ENCODE data around the gene KIFBP. TPM values are rescaled to one million over a fixed set of nuclear protein-coding genes. Genes with fewer than 3 reads are reported as not detected.
A peak's percentile ranks its signal among the peaks of the same experiment; 100 is the strongest.

Gene KIFBP
- total RNA-seq, 5 donors from 2014 or later (not counting 1 experiment from before 2014, with no cell fraction given): 5.9 to 15.2 (median 13.2) TPM

DNA sequence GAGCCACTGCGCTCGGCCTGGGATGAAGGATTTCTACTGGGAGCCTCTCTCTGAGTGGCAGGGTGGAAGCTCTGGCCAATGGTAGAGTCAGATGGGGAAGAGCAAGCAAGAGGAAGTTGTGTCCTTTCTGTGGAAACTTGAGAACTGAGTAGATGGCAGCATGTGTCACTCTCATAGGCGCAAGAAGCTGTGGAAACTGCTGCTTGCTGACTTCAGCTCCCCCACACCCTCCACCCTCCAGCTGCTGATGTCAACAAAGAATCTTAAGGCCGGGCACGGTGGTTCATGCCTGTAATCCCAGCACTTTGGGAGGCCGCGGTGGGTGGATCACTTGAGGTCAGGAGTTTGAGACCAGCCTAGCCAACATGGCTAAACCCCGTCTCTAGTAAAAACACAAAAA lies 59.5 kb downstream of the KIFBP start:
- Mint-ChIP-seq H3K4me3 (no peak overlapping the region), H3K9me3 (no peaks in the 10 kb centered on the region), H3K27ac (peak overlapping the region in 1 of 2 donors; percentile 46), H3K36me3 (no peaks in the 10 kb centered on the region), H3K4me1 (peaks cover 31 to 51% (median 37%) of the 10 kb centered on the region in 3 donors), H3K27me3 (no peaks in the 10 kb centered on the region)
- WGBS (ENCODE audit: insufficient coverage): 44% methylated on average over 6 of the region's 8 CpGs
- ATAC-seq (replicated peaks in 1 of 4) (no peak), DNase-seq (peak in 1 of 35 experiments; percentile 48)
- ChIA-PET POLR2A (no interaction called here), CTCF (interaction anchor here (0.5 to 0.7 kb wide), 3 partner anchors 46 to 618 kb away, joined by 3 to 6 read pairs (median 3); no protein-coding TSS in a partner anchor)
- H3K27ac ChIP-seq (ENCODE audit: low read length): no peak overlapping the region
- H3K27me3 ChIP-seq (replicated peaks in 1 of 2; ENCODE audit: control insufficient read depth in 2 of 2, extremely low read depth in 1 of 2, insufficient read depth in 2 of 2, low read length in 1 of 2): no peaks in the 10 kb centered on the region
- peaks cover 8 to 45% of the 10 kb centered on the region in 2 experiments for H3K4me1 ChIP-seq (ENCODE audit: control insufficient read depth in 1 of 2, extremely low read depth in 1 of 2, insufficient read depth in 2 of 2, low read length in 2 of 2)
- no peaks in the 10 kb centered on the region for H3K9me3 ChIP-seq
- no peak overlapping the region for H3K4me3 ChIP-seq (ENCODE audit: control insufficient read depth in 1 of 2, extremely low read depth in 1 of 2, low read length in 1 of 2)
- no peaks in the 10 kb centered on the region for H3K36me3 ChIP-seq (ENCODE audit: control insufficient read depth in 2 of 2, extremely low read depth in 1 of 2, insufficient read depth in 1 of 2, low read length in 1 of 2)

DNA sequence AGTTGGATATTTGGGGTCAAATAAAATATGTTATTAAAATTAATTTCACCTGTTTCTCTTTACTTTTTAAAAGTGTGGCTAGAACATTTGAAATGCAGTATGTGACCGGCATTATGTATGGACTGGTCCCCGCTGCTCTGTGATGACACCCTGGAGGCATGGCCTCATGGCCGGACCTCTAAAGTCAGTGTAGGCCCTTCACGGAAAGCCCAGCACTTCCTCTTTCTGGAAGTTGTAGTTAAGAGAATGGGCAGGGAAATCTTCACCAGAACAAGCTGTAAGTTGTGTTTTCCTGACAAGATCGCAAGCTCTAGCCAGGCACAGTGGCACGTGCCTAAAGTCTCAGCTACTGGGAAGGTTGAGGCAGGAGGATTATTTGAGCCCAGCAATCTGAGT lies 61.0 kb downstream of the KIFBP start:
- no peaks in the 10 kb centered on the region for H3K27me3 Mint-ChIP-seq
- ChIA-PET CTCF (no interaction called here), POLR2A (interaction anchor here in 1 of 2 donors (1.2 kb wide), 1 partner anchor 16 kb away, joined by 4 read pairs; no protein-coding TSS in a partner anchor)
- H3K4me3 Mint-ChIP-seq: no peak overlapping the region
- ATAC-seq (replicated peaks in 1 of 4) (no peak), DNase-seq (no peak)
- H3K9me3 Mint-ChIP-seq: no peaks in the 10 kb centered on the region
- no peak overlapping the region for H3K27ac ChIP-seq (ENCODE audit: low read length)
- H3K27ac Mint-ChIP-seq: no peak overlapping the region
- no peak overlapping the region for H3K4me3 ChIP-seq (ENCODE audit: control insufficient read depth in 1 of 2, extremely low read depth in 1 of 2, low read length in 1 of 2)
- WGBS (ENCODE audit: insufficient coverage): 100% methylated on average over 3 of the region's 6 CpGs
- peaks cover 22 to 39% (median 28%) of the 10 kb centered on the region in 3 donors for H3K4me1 Mint-ChIP-seq
- no peaks in the 10 kb centered on the region for H3K36me3 ChIP-seq (ENCODE audit: control insufficient read depth in 2 of 2, extremely low read depth in 1 of 2, insufficient read depth in 1 of 2, low read length in 1 of 2)
- no peaks in the 10 kb centered on the region for H3K36me3 Mint-ChIP-seq
- H3K4me1 ChIP-seq (ENCODE audit: control insufficient read depth in 1 of 2, extremely low read depth in 1 of 2, insufficient read depth in 2 of 2, low read length in 2 of 2): peaks cover 3 to 33% of the 10 kb centered on the region in 2 experiments
- H3K9me3 ChIP-seq: no peaks in the 10 kb centered on the region
- H3K27me3 ChIP-seq (replicated peaks in 1 of 2; ENCODE audit: control insufficient read depth in 2 of 2, extremely low read depth in 1 of 2, insufficient read depth in 2 of 2, low read length in 1 of 2): no peaks in the 10 kb centered on the region

DNA sequence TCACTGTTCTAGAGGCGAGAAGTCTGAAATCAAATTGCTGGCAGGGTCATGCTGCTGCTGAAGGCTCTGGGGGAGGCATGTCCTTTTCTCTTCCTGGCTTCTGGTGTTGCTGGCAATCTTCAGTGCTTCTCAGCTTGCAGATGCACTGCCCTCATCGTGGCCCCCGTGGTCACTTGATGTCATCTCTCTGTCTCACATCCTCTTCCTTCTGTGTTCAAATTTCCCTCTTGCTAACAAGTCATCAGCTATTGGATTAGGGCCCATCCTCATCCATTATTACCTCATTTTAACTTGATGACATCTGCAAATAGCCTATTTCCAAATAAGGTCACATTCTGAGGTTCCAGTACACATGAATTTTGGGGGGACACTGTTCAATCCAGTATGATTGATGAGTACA lies 62.7 kb downstream of the KIFBP start:
- ChIA-PET CTCF (no interaction called here), POLR2A (interaction anchor here (0.7 kb wide), 2 partner anchors 41 to 72 kb away, joined by 3 to 4 read pairs; no protein-coding TSS in a partner anchor)
- H3K9me3 ChIP-seq: no peaks in the 10 kb centered on the region
- no peak overlapping the region for H3K27ac ChIP-seq (ENCODE audit: low read length)
- H3K4me3 Mint-ChIP-seq: no peak overlapping the region
- ATAC-seq (replicated peaks in 1 of 4): peak in 1 of 4 experiments; percentile 59
- no peaks in the 10 kb centered on the region for H3K27me3 Mint-ChIP-seq
- DNase-seq: peak in 2 of 35 experiments; percentile 6 to 43
- peaks cover 4 to 26% of the 10 kb centered on the region in 2 experiments for H3K4me1 ChIP-seq (ENCODE audit: control insufficient read depth in 1 of 2, extremely low read depth in 1 of 2, insufficient read depth in 2 of 2, low read length in 2 of 2)
- H3K4me1 Mint-ChIP-seq: peaks cover 18 to 36% (median 30%) of the 10 kb centered on the region in 3 donors
- no peak overlapping the region for H3K4me3 ChIP-seq (ENCODE audit: control insufficient read depth in 1 of 2, extremely low read depth in 1 of 2, low read length in 1 of 2)
- no peak overlapping the region for H3K27ac Mint-ChIP-seq
- 89% methylated on average over 1 of the region's 3 CpGs for WGBS (ENCODE audit: insufficient coverage)
- no peaks in the 10 kb centered on the region for H3K36me3 Mint-ChIP-seq
- H3K36me3 ChIP-seq (ENCODE audit: control insufficient read depth in 2 of 2, extremely low read depth in 1 of 2, insufficient read depth in 1 of 2, low read length in 1 of 2): no peaks in the 10 kb centered on the region
- H3K27me3 ChIP-seq (replicated peaks in 1 of 2; ENCODE audit: control insufficient read depth in 2 of 2, extremely low read depth in 1 of 2, insufficient read depth in 2 of 2, low read length in 1 of 2): no peaks in the 10 kb centered on the region
- no peaks in the 10 kb centered on the region for H3K9me3 Mint-ChIP-seq

DNA sequence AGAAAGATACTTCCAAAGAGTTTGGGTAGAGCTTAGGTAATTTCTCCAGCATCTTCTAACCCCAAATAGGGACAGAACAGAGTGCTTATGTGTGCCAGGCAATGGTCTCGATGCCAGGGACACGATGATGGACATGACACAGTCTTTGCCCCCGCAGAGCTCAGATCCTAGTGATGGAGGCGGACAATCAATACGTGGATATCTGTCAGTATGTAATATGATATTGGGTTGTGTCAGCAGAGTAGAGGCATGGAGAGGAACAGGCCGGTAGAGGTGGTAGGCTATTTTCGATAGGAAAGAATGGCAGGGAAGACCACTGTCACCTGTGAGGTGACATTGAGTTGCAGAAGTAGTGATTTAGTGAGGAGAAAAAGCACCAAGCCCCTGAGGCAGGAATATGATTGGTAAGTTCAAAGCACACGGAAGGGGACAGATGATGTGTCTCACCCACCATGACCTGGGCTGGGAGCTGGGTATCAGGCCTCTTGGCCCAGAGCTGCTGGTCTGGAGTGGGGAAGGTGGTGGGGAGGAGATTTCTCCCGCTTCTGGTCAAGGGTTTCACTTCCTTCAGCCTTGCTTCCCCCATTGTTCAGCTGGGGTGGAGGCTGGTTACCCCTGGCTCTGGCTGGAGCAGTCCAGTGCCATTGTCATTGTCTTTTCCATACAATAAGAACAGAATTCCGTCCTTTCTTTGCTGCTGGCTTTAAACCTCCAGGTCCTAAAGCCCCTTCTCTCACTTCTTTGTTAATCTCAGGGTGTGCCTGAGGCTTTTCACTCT lies 63.3 kb downstream of the KIFBP start:
- Histone ChIP-seq H3K36me3 (ENCODE audit: control insufficient read depth in 2 of 2, extremely low read depth in 1 of 2, insufficient read depth in 1 of 2, low read length in 1 of 2) (no peaks in the 10 kb centered on the region), H3K9me3 (no peaks in the 10 kb centered on the region), H3K4me3 (ENCODE audit: control insufficient read depth in 1 of 2, extremely low read depth in 1 of 2, low read length in 1 of 2) (no peak overlapping the region), H3K27me3 (replicated peaks in 1 of 2; ENCODE audit: control insufficient read depth in 2 of 2, extremely low read depth in 1 of 2, insufficient read depth in 2 of 2, low read length in 1 of 2) (no peaks in the 10 kb centered on the region), H3K4me1 (ENCODE audit: control insufficient read depth in 1 of 2, extremely low read depth in 1 of 2, insufficient read depth in 2 of 2, low read length in 2 of 2) (peaks cover 4 to 26% of the 10 kb centered on the region in 2 experiments), H3K27ac (ENCODE audit: low read length) (no peak overlapping the region)
- DNase-seq (no peak), ATAC-seq (replicated peaks in 1 of 4) (no peak)
- ChIA-PET CTCF (no interaction called here), POLR2A (interaction anchor here (0.6 to 0.7 kb wide), 3 partner anchors 20 to 72 kb away, joined by 3 to 4 read pairs (median 3); no protein-coding TSS in a partner anchor)
- Mint-ChIP-seq H3K4me1 (peaks cover 23 to 37% (median 34%) of the 10 kb centered on the region in 3 donors), H3K27ac (peak overlapping the region in 1 of 2 donors; percentile 11), H3K36me3 (no peaks in the 10 kb centered on the region), H3K27me3 (no peaks in the 10 kb centered on the region), H3K4me3 (no peak overlapping the region), H3K9me3 (no peaks in the 10 kb centered on the region)
- WGBS (ENCODE audit: insufficient coverage): 98% methylated on average over 9 of the region's 10 CpGs

DNA sequence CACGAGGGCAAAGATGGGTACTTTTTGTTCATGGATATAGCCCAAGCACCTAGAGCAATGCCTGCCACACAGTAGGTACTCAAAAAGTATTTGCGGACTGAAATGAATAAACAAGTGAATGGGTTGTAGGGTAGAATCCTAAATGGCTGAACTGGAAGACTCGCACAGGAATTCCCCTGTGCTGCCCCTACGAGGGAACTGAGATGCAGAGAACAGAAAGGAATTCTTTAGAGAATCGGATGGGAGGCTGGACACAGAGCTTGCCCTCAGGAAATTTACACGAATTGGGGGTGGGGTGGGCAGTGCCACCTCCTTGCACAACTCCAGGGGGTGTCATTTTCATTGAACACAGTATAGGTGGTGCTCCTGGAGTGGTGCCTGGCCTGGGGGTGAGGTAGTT lies 64.1 kb downstream of the KIFBP start:
- Histone ChIP-seq H3K27ac (ENCODE audit: low read length) (no peak overlapping the region), H3K36me3 (ENCODE audit: control insufficient read depth in 2 of 2, extremely low read depth in 1 of 2, insufficient read depth in 1 of 2, low read length in 1 of 2) (no peaks in the 10 kb centered on the region), H3K27me3 (replicated peaks in 1 of 2; ENCODE audit: control insufficient read depth in 2 of 2, extremely low read depth in 1 of 2, insufficient read depth in 2 of 2, low read length in 1 of 2) (no peaks in the 10 kb centered on the region), H3K4me1 (ENCODE audit: control insufficient read depth in 1 of 2, extremely low read depth in 1 of 2, insufficient read depth in 2 of 2, low read length in 2 of 2) (peaks cover 4 to 33% of the 10 kb centered on the region in 2 experiments), H3K4me3 (ENCODE audit: control insufficient read depth in 1 of 2, extremely low read depth in 1 of 2, low read length in 1 of 2) (no peak overlapping the region), H3K9me3 (no peaks in the 10 kb centered on the region)
- Mint-ChIP-seq H3K4me1 (peaks cover 31 to 42% (median 40%) of the 10 kb centered on the region in 3 donors), H3K9me3 (no peaks in the 10 kb centered on the region), H3K27me3 (no peaks in the 10 kb centered on the region), H3K4me3 (no peak overlapping the region), H3K36me3 (no peaks in the 10 kb centered on the region), H3K27ac (no peak overlapping the region)
- ATAC-seq (replicated peaks in 1 of 4) (no peak), DNase-seq (no peak)
- ChIA-PET CTCF (no interaction called here), POLR2A (interaction anchor here in 1 of 2 donors (0.6 kb wide), 1 partner anchor 236 kb away, joined by 6 read pairs; no protein-coding TSS in a partner anchor)
- 97% methylated on average over 5 of the region's 6 CpGs for WGBS (ENCODE audit: insufficient coverage)

DNA sequence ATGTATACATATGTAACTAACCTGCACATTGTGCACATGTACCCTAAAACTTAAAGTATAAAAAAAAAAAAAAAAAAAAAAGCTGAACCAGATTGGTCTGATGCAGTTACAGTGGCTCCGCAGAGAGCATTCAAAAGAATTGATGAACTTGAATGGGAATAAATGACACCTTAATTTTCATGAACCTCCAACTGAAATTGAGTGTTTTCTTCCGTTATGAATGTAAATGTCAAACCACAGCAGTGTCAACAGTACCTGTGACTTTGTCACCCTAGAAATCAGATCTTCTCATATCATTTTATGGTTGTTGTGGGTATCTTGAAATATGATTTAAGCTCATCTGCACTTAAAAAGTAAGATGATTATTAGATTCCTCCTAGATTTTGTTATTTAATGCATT lies 66.6 kb downstream of the KIFBP start:
- H3K27ac Mint-ChIP-seq: peak overlapping the region in 1 of 2 donors; percentile 97

More for the DNA sequence above, 66.6 kb downstream of the KIFBP start:
- Histone ChIP-seq H3K27ac (ENCODE audit: low read length) (no peak overlapping the region), H3K36me3 (ENCODE audit: control insufficient read depth in 2 of 2, extremely low read depth in 1 of 2, insufficient read depth in 1 of 2, low read length in 1 of 2) (no peaks in the 10 kb centered on the region), H3K9me3 (no peaks in the 10 kb centered on the region), H3K4me3 (ENCODE audit: control insufficient read depth in 1 of 2, extremely low read depth in 1 of 2, low read length in 1 of 2) (no peak overlapping the region), H3K27me3 (replicated peaks in 1 of 2; ENCODE audit: control insufficient read depth in 2 of 2, extremely low read depth in 1 of 2, insufficient read depth in 2 of 2, low read length in 1 of 2) (no peaks in the 10 kb centered on the region), H3K4me1 (ENCODE audit: control insufficient read depth in 1 of 2, extremely low read depth in 1 of 2, insufficient read depth in 2 of 2, low read length in 2 of 2) (peaks cover 4 to 32% of the 10 kb centered on the region in 2 experiments)
- Mint-ChIP-seq H3K36me3 (no peaks in the 10 kb centered on the region), H3K4me3 (no peak overlapping the region), H3K4me1 (peaks cover 37 to 41% (median 39%) of the 10 kb centered on the region in 3 donors), H3K9me3 (no peaks in the 10 kb centered on the region), H3K27me3 (no peaks in the 10 kb centered on the region)
- ChIA-PET POLR2A (no interaction called here), CTCF (interaction anchor here in 1 of 2 donors (0.8 kb wide), 2 partner anchors 24 to 49 kb away, joined by 4 to 5 read pairs; no protein-coding TSS in a partner anchor)
- DNase-seq: peak in 1 of 35 experiments; percentile 22
- ATAC-seq (replicated peaks in 1 of 4): peak in 2 of 4 experiments; percentile 36 to 39
- no CpG with 5 or more reads among the region's 2 CpGs for WGBS (ENCODE audit: insufficient coverage)

Measured in T-cell (primary cell).